Measurements from ENCODE around the gene SH2D7.
A peak's percentile ranks its signal among the peaks of the same experiment; 100 is the strongest.
"Not testable (repeated sequence)": the region's sequence is repeated elsewhere in the genome, so short reads cannot be mapped to it uniquely, and the experiment has no call there.

The SH2D7 gene

DNA sequence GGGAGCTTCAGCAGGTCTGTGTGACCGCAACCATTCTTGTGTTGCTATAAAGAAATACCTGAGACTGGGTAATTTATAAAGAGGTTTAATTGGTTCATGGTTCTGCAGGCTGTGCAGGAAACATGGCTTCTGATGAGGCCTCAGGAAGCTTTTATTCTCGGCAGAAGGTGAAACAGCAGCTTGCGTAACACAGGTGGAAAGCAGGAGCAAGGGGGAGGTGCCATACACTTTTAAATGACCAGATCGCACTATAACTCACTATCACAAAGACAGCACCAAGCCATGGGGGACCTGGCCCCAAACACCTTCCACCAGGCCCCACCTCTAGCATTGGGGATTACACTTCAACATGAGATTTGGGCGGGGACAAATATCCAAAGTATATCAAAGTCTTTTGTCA is 47.2 kb downstream of the SH2D7 start:
- DNase-seq (ENCODE audit: low read depth in 2 of 2) = no peak

GRCh38 chr15:78140292-78140691 is 47.9 kb downstream of the SH2D7 start:
- DNase-seq (ENCODE audit: low read depth in 2 of 2) = no peak

DNA sequence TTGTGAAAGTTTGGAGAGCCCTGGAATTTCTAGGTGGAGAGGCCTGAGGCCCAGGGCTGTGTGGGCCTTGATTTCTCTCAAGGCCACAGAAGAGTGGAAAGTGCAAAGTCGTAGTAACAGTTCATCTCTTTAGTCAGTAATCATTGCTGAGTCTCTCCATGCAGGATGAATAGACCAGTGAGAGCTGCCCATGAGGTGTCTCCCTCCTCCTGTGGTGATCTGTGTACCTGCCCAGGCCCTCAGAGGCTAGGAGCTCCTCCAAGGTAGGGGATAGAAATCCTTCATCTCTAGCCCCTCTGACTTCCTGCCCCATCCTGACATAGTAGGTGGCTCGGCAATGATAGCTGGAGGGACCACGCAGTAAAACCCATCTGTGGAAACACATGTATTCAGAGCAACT is 50.0 kb downstream of the SH2D7 start:
- no peak for DNase-seq (ENCODE audit: low read depth in 2 of 2)

- DNase-seq (ENCODE audit: low read depth in 2 of 2) = no peak
These were observed 54.2 kb downstream of the SH2D7 start for GRCh38 chr15:78146425-78147154.

DNA sequence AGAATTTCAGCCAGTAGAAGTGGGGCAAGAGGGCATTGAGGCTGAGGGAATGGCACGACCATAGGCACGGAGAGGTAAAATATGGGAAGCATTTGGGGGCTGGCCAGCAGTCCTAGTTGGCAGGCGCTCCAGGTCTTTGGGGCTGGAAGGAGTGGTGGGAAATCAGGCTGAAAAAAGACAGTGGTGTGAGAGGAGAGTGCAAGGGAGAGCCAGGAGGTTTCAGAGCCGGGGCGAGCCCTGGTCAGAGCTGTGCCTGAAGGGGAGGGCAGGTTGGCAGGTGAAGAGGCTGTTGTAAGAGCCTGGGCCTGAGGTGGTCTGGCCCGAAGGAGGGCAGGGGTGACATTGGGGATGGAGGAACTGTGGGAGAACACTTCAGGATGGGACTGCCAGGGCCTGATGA is 55.2 kb downstream of the SH2D7 start:
- no peak for DNase-seq (ENCODE audit: low read depth in 2 of 2)

GRCh38 chr15:78148392-78149067 is 56.2 kb downstream of the SH2D7 start:
- DNase-seq (ENCODE audit: low read depth in 2 of 2) = no peak

GRCh38 chr15:78149068-78149804 is 56.9 kb downstream of the SH2D7 start, which contains the start of gene IDH3A:
Gene IDH3A, plus strand, starts transcription at chr15:78149362. Its CDS starts 42 bp downstream, at chr15:78149404.
- DNase-seq (ENCODE audit: low read depth in 2 of 2) = peak; percentile 100

DNA sequence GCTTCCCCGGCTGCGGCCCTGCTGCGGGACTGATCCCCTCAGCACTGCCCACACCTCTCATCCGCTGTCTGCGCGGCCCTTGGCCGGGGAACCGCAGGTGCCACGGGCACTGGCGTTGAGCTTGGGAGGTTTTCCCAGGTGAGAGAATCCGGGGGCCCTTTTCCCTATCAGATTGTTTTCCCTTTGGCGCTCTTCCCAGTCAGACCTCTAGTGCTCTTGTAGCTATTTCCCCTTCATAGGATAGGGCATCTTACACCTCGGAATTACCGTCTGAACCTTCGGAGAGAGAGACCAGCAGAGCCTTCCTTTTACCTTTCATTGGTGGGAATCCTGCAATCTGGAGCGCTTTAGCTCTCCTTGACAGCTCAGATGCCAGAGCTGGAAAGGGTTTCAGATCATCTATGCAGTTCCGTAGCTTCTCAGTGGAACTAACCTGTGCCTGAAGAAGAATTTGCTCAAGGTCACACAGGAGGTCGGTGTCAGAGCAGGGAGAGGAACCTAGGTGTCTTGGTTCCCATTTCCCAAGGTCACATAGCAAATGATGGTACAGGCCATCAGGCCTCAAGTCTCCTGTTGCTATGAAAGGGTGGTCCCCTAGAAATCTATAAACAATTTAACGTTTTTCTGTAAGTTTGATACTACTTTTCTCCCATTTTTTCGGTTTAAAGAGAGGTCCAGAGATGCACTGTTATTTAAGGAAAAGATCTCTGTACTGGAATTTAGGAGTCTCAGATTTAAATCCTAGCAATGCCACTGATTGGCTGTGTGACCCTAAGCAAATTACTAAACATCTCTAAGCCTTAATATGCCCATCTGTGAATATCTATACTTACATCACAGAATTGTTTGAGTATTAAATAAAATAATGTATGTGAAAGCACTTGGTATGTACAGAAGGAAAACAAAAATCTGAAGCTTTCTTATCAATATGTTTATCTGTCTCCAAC is 57.7 kb downstream of the SH2D7 start:
- DNase-seq (ENCODE audit: low read depth in 2 of 2) = no peak

- DNase-seq (ENCODE audit: low read depth in 2 of 2) = not testable (repeated sequence)
These were observed 58.7 kb downstream of the SH2D7 start for GRCh38 chr15:78151075-78151474.

Data from stimulated activated CD8-positive, alpha-beta memory T cell treated with anti-CD3 and anti-CD28 coated beads, Interleukin-2, amount 100 ng/mL, for 1 hour (primary cell).